ENCODE results near the gene WNT9B. TPM values are rescaled to one million over a fixed set of nuclear protein-coding genes. Genes with fewer than 3 reads are reported as not detected.

WNT9B gene
- total RNA-seq, 4 donors from 2014 or later: 0.27 to 0.59 TPM; not detected in 2

DNA sequence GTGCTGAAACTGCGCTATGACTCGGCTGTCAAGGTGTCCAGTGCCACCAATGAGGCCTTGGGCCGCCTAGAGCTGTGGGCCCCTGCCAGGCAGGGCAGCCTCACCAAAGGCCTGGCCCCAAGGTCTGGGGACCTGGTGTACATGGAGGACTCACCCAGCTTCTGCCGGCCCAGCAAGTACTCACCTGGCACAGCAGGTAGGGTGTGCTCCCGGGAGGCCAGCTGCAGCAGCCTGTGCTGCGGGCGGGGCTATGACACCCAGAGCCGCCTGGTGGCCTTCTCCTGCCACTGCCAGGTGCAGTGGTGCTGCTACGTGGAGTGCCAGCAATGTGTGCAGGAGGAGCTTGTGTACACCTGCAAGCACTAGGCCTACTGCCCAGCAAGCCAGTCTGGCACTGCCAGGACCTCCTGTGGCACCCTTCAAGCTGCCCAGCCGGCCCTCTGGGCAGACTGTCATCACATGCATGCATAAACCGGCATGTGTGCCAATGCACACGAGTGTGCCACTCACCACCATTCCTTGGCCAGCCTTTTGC lies 25.0 kb downstream of the WNT9B start:
- DNase-seq: no peak
- intact Hi-C loops (cut with DNase I; ENCODE audit: low total_unique reads): no loop called here
- Histone ChIP-seq H3K27ac (no peak overlapping the region), H3K9me3 (no peaks in the 10 kb centered on the region), H3K36me3 (no peaks in the 10 kb centered on the region), H3K4me1 (no peaks in the 10 kb centered on the region), H3K27me3 (no peaks in the 10 kb centered on the region), H3K4me3 (no peak overlapping the region)
- no peak for TF ChIP-seq POLR2A (IDR thresholded peaks at IDR 0.05)

DNA sequence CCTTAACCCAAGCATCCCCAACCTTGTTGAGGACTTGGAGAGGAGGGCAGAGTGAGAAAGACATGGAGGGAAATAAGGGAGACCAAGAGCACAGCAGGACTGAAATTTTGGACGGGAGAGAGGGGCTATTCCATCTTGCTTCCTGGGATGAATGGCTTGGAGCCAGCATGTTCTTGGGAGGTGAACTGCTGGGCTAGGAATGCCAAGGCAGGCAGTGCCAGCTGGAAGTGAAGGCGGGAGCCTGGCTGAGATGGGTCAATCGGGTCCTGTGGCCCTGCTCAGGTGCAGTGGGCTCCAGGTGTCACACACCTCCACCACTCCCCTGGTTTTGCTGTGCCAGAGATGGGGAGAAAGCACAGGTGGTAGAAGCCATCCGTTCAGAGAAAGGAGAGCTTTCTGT lies 25.5 kb downstream of the WNT9B start:
- no peaks in the 10 kb centered on the region for H3K36me3 ChIP-seq
- intact Hi-C loops (cut with DNase I; ENCODE audit: low total_unique reads): no loop called here
- H3K4me3 ChIP-seq: no peak overlapping the region
- no peak for DNase-seq
- no peaks in the 10 kb centered on the region for H3K27me3 ChIP-seq
- H3K4me1 ChIP-seq: no peaks in the 10 kb centered on the region
- H3K9me3 ChIP-seq: no peaks in the 10 kb centered on the region
- no peak for TF ChIP-seq POLR2A (IDR thresholded peaks at IDR 0.05)
- no peak for TF ChIP-seq CTCF (IDR thresholded peaks at IDR 0.05)
- H3K27ac ChIP-seq: no peak overlapping the region

- TF ChIP-seq POLR2A (IDR thresholded peaks at IDR 0.05) (no peak), CTCF (IDR thresholded peaks at IDR 0.05) (no peak)
These were observed 26.1 kb downstream of the WNT9B start for GRCh38 chr17:46877466-46877865.

DNA sequence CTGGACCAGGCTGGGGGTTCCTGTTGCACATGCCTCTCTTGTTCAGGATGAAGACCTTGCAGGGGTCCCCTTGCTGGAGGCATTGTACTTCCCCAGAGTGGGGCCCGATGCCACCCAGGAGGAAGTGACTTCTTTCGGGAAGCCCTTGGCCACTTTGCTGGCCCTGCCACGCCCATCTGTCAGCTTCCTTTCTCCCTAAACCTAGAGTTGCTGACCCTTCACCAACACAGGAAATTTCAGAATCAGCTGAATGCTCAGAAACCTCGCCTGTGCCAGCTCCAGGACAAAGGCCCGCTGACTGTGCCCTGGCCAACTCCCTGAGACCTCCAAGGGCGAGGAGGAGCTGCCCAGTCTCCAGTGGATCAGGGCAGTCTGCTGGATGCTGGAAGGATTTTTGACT lies 26.7 kb downstream of the WNT9B start:
- peak; percentile 18 to 31 for DNase-seq
- Histone ChIP-seq H3K36me3 (no peaks in the 10 kb centered on the region), H3K4me1 (no peaks in the 10 kb centered on the region), H3K27me3 (no peaks in the 10 kb centered on the region), H3K4me3 (no peak overlapping the region), H3K9me3 (no peaks in the 10 kb centered on the region), H3K27ac (peak overlapping the region in 1 of 2 donors; percentile 20)
- intact Hi-C loops (cut with DNase I; ENCODE audit: low total_unique reads): no loop called here
- TF ChIP-seq POLR2A (IDR thresholded peaks at IDR 0.05) (no peak), CTCF (IDR thresholded peaks at IDR 0.05) (no peak)

More at GRCh38 chr17:46877466-46877865, 26.1 kb downstream of the WNT9B start:
- intact Hi-C loops (cut with DNase I; ENCODE audit: low total_unique reads): no loop called here
- Histone ChIP-seq H3K4me1 (no peaks in the 10 kb centered on the region), H3K4me3 (no peak overlapping the region), H3K9me3 (no peaks in the 10 kb centered on the region), H3K27me3 (no peaks in the 10 kb centered on the region), H3K27ac (no peak overlapping the region), H3K36me3 (no peaks in the 10 kb centered on the region)
- DNase-seq: no peak

DNA sequence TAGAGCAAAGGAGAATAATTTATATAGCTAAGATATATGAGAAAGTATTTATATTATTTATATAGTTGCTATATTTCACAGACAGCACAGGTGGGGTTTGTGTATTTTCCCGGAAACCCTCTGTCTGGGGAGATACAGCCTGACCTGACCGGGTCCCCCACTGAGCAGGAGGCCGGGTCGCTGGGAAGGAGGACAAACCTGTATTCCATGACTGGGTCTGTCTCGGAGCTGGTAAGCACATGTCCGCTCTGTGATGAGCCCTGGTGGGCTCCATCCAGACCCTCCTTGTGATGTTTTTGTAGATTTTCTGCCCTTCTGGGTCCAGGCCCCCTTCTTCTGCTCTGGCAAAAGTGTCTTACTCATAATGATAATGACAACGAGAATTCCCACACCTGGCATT lies 27.7 kb downstream of the WNT9B start:
- H3K9me3 ChIP-seq: no peaks in the 10 kb centered on the region
- H3K27me3 ChIP-seq: no peaks in the 10 kb centered on the region
- DNase-seq: no peak
- no peak overlapping the region for H3K4me3 ChIP-seq
- TF ChIP-seq CTCF (IDR thresholded peaks at IDR 0.05) (no peak), POLR2A (IDR thresholded peaks at IDR 0.05) (no peak)
- H3K4me1 ChIP-seq: no peaks in the 10 kb centered on the region
- intact Hi-C loops (cut with DNase I; ENCODE audit: low total_unique reads): no loop called here
- no peak overlapping the region for H3K27ac ChIP-seq
- H3K36me3 ChIP-seq: no peaks in the 10 kb centered on the region

DNA sequence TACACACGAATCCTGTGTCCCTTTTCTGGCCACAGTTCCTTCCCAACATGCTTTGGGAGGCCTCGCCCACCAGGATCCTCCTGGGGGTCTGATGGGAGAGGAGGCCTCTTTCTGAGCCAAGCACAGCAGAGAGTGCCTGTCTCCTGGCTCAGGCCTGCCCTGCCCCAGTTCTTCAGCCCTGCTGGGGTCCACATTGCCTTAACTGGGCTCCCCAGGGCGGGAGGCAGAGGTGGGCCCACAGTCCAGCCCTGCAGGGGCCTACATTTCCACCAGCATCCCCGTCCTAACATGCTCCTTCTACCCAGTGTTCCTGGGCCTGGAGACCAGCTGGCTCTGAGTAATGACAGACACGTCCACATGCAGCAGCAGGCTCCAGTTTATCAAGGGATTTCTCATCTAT lies 29.6 kb downstream of the WNT9B start:
- H3K9me3 ChIP-seq: no peaks in the 10 kb centered on the region
- no peak overlapping the region for H3K4me3 ChIP-seq
- TF ChIP-seq CTCF (IDR thresholded peaks at IDR 0.05) (no peak), POLR2A (IDR thresholded peaks at IDR 0.05) (no peak)
- DNase-seq: no peak
- no peaks in the 10 kb centered on the region for H3K27me3 ChIP-seq
- no peak overlapping the region for H3K27ac ChIP-seq
- no peaks in the 10 kb centered on the region for H3K36me3 ChIP-seq
- no peaks in the 10 kb centered on the region for H3K4me1 ChIP-seq
- intact Hi-C loops (cut with DNase I; ENCODE audit: low total_unique reads): no loop called here

Measured in uterus (tissue), 4 donors.